Caco-2 (cell line): ENCODE data around the gene TBX10. TPM values are rescaled to one million over a fixed set of nuclear protein-coding genes. Genes with fewer than 3 reads are reported as not detected.
A peak's percentile ranks its signal among the peaks of the same experiment; 100 is the strongest.

ENCODE experiments used
- BruUV-seq: library from RNA; stranded (reverse); fragments of 400-500 nt; replicated peaks from 2 replicates; lab custom pipeline; 2021; lab: Mats Ljungman, UMichigan
- CTCF ChIA-PET: fragments of 300-600 bp; sonication (Branson Sonifier 250); formaldehyde crosslinking; loops from one replicate; lab custom pipeline; 2022; ENCODE audit warnings: antibody characterized with exemption; lab: Charles Lee
- POLR2A ChIA-PET: fragments of 300-600 bp; sonication (Branson Sonifier 250); formaldehyde crosslinking; loops from one replicate; lab custom pipeline; 2022; ENCODE audit warnings: antibody characterized with exemption; lab: Charles Lee
- DNase-seq, 2 experiments: peaks; one replicate each; pipeline versions ENCODE4 v3.0.0 to v3.0.0-alpha.2; 2020 to 2022
- H3K27me3 ChIP-seq: replicated peaks from 2 replicates; pipeline ENCODE4 v1.6.0; 2011; ENCODE audit warnings: low read length; ENCODE audit not compliant: control insufficient read depth, insufficient read depth
- H3K36me3 ChIP-seq: 2 replicates; pipeline ENCODE4 v1.5.1; 2011; ENCODE audit warnings: low read length; ENCODE audit not compliant: control insufficient read depth, insufficient read depth
- H3K4me1 ChIP-seq: fragments of 250-450 bp; sonication (Bioruptor Pico); 2 replicates; pipeline ENCODE4 v1.5.1; 2020; ENCODE audit warnings: mild to moderate bottlenecking
- H3K4me3 ChIP-seq: 2 replicates; pipeline ENCODE4 v1.5.1; 2011; ENCODE audit warnings: low read depth, mild to moderate bottlenecking, control low read depth, low read length
- H3K9me3 ChIP-seq: fragments of 250-450 bp; sonication (Bioruptor Pico); 2 replicates; pipeline ENCODE4 v1.5.1; 2020; ENCODE audit warnings: mild to moderate bottlenecking, moderate library complexity
- H3K27ac Mint-ChIP-seq: one replicate; pipeline ENCODE4 v1.8.0; 2022; ENCODE audit warnings: mixed read lengths; ENCODE audit not compliant: unreplicated experiment
- H3K27me3 Mint-ChIP-seq: one replicate; pipeline ENCODE4 v1.8.0; 2022; ENCODE audit warnings: mixed read lengths; ENCODE audit not compliant: insufficient read depth, unreplicated experiment
- H3K36me3 Mint-ChIP-seq: one replicate; pipeline ENCODE4 v1.8.0; 2022; ENCODE audit warnings: mild to moderate bottlenecking, mixed read lengths; ENCODE audit not compliant: insufficient read depth, unreplicated experiment
- H3K4me1 Mint-ChIP-seq: one replicate; pipeline ENCODE4 v1.8.0; 2022; ENCODE audit warnings: low read depth, mixed read lengths; ENCODE audit not compliant: unreplicated experiment
- H3K4me3 Mint-ChIP-seq: one replicate; pipeline ENCODE4 v1.8.0; 2022; ENCODE audit warnings: mild to moderate bottlenecking, moderate library complexity, mixed read lengths; ENCODE audit not compliant: unreplicated experiment
- H3K9me3 Mint-ChIP-seq: one replicate; pipeline ENCODE4 v1.8.0; 2022; ENCODE audit warnings: mixed read lengths; ENCODE audit not compliant: unreplicated experiment
- CTCF ChIP-seq, 2 experiments: fragments of 200-600 bp in 1 of 2; IDR thresholded peaks; 1 replicate in 1 of 2; 2 replicates in 1 of 2; pipeline versions ENCODE4 v1.5.1 to v1.8.0; 2011 to 2022; ENCODE audit warnings: antibody characterized with exemption in 1 of 2, control low read depth in 1 of 2, inconsistent platforms in 1 of 2, low read depth in 1 of 2, low read length in 1 of 2, mild to moderate bottlenecking in 1 of 2, moderate library complexity in 1 of 2; ENCODE audit not compliant: insufficient read depth in 1 of 2, severe bottlenecking in 1 of 2, unreplicated experiment in 1 of 2
- intact Hi-C: fragments of 100-400 bp; cut with micrococcal nuclease; formaldehyde crosslinking; loops from one replicate; pipeline ENCODE4 v1.10.0; 2022; ENCODE audit not compliant: unreplicated experiment
- total RNA-seq: library from RNA; stranded (reverse); gene quantifications from 2 replicates; pipeline ENCODE4 v1.2.3, GENCODE V29; 2022

The TBX10 gene
- total RNA-seq, 1 experiment from 2014 or later = not detected

DNA sequence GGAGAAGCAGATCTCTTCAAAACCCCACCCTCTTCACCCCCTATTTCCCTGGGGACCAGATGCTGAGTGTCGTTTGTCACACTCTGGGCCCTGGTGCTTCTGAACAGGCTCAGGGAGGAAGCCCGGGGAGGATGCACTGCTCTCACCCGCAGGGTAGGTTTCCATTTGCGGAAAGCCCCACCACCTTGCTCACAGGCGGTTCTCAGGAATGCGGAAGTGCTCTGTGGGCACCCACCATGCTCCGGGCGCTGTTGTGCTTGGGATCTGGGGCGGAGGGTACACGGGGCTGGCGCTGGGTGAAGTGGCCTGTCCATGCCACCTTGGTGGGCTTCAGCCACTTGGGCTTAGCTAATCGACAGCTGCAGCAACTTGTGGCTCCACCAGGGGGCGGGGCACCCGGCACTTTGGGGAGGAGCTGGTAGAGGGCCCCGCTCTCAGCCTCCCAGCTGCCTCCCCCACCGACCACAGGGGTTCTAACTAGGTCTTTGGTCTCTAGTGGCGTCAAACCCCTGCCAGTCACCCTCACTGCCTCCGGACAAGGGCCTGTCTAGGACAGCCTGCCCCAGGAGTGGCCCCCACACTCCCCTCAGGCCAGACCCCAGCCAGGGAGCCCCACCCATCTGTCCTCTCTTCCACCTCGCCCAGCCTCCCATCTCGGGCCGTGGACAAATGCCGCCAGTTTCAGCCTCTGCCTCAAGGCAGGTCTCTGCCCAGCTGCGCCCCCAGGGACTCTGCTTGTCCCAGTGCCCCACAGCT, 25.4 kb downstream of the TBX10 start:
- Mint-ChIP-seq H3K4me1 (peaks cover 6% of the 10 kb centered on the region), H3K4me3 (no peak overlapping the region), H3K36me3 (peaks cover 28% of the 10 kb centered on the region), H3K27me3 (no peaks in the 10 kb centered on the region), H3K9me3 (no peaks in the 10 kb centered on the region), H3K27ac (no peak overlapping the region)
- BruUV-seq = no TSS peak
- Histone ChIP-seq H3K4me3 (no peak overlapping the region), H3K36me3 (peaks cover 6% of the 10 kb centered on the region; the same call in 1 of the 2 replicates), H3K9me3 (no peaks in the 10 kb centered on the region), H3K27me3 (no peaks in the 10 kb centered on the region), H3K4me1 (no peaks in the 10 kb centered on the region)
- TF ChIP-seq CTCF (IDR thresholded peaks at IDR 0.05; ENCODE audit: insufficient read depth in 1 of 2, low read depth in 1 of 2, low read length in 1 of 2, severe bottlenecking in 1 of 2, unreplicated experiment in 1 of 2) = peak; percentile 89 to 92
- peak; percentile 74 to 85 for DNase-seq
- ChIA-PET POLR2A (interaction anchor here (0.5 to 1.3 kb wide), 4 partner anchors 16 to 241 kb away, joined by 3 to 12 read pairs (median 5); partner anchors contain the start of genes CLCF1 and NUDT8), CTCF (interaction anchor here (0.6 to 2.5 kb wide), 18 partner anchors 9 to 401 kb away, joined by 3 to 36 read pairs (median 4); partner anchors contain the start of genes GSTP1, NUDT8 and PPP1CA)
- intact Hi-C loops = loop anchor here (2.0 kb wide), 1 partner anchor 41 kb away; no protein-coding TSS in a partner anchor

- H3K9me3 ChIP-seq = no peaks in the 10 kb centered on the region
- TF ChIP-seq CTCF (IDR thresholded peaks at IDR 0.05; ENCODE audit: insufficient read depth in 1 of 2, low read depth in 1 of 2, low read length in 1 of 2, severe bottlenecking in 1 of 2, unreplicated experiment in 1 of 2) = no peak
- BruUV-seq = no TSS peak
- peaks cover 35% of the 10 kb centered on the region for H3K36me3 Mint-ChIP-seq
- H3K4me3 Mint-ChIP-seq = no peak overlapping the region
- H3K27ac Mint-ChIP-seq = no peak overlapping the region
- CTCF ChIA-PET = interaction anchor here (0.5 to 2.5 kb wide), 12 partner anchors 13 to 411 kb away, joined by 3 to 36 read pairs (median 4); partner anchors contain the start of genes GSTP1, NUDT8 and PPP1CA
- intact Hi-C loops = no loop called here
- no peak for DNase-seq
- peaks cover 7% of the 10 kb centered on the region for H3K36me3 ChIP-seq
- no peaks in the 10 kb centered on the region for H3K27me3 ChIP-seq
- no peaks in the 10 kb centered on the region for H3K4me1 ChIP-seq
- H3K4me1 Mint-ChIP-seq = peaks cover 6% of the 10 kb centered on the region
- no peaks in the 10 kb centered on the region for H3K27me3 Mint-ChIP-seq
- H3K9me3 Mint-ChIP-seq = no peaks in the 10 kb centered on the region
- no peak overlapping the region for H3K4me3 ChIP-seq
- POLR2A ChIA-PET = interaction anchor here (1.1 to 1.3 kb wide), 3 partner anchors 17 to 41 kb away, joined by 4 to 12 read pairs (median 6); partner anchors contain the start of gene NUDT8
Observed at GRCh38 chr11:67613313-67613959, 26.1 kb downstream of the TBX10 start.

DNA sequence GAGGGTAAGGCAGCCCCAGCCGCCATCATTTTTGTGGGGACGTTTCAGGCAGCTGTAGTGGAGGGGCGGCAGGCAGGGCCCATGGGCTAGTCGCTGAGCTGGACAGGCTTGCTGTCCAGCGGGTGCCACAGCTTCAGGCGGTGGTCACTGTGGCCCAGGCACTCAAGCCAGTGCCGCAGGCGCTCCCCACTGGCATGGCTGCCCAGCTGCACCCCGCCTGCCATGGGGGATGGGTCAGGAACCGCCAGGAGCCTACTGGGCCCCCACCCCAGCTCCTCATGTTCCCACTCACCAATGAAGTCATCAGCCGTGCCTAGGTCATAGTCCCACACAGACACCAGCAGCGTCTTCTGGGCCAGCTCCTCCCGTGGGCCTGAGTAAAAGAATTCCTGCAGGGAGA, 26.8 kb downstream of the TBX10 start:
- Mint-ChIP-seq H3K4me1 (peaks cover 6% of the 10 kb centered on the region), H3K27ac (no peak overlapping the region), H3K9me3 (no peaks in the 10 kb centered on the region), H3K27me3 (no peaks in the 10 kb centered on the region), H3K4me3 (no peak overlapping the region), H3K36me3 (peaks cover 37% of the 10 kb centered on the region)
- BruUV-seq = no TSS peak
- ChIA-PET CTCF (interaction anchor here (0.5 to 2.2 kb wide), 3 partner anchors 16 to 410 kb away, joined by 7 to 9 read pairs (median 8); partner anchors contain the start of genes GSTP1 and NUDT8), POLR2A (interaction anchor here (0.6 kb wide), 1 partner anchor 17 kb away, joined by 3 read pairs; the partner anchor contains the start of gene NUDT8)
- intact Hi-C loops = no loop called here
- Histone ChIP-seq H3K9me3 (no peaks in the 10 kb centered on the region), H3K27me3 (no peaks in the 10 kb centered on the region), H3K36me3 (peaks cover 11% of the 10 kb centered on the region), H3K4me1 (0 out of 2 replicates have a peak, but pooled peaks cover under 1% of the 10 kb centered on the region), H3K4me3 (no peak overlapping the region)
- DNase-seq = no peak
- TF ChIP-seq CTCF (IDR thresholded peaks at IDR 0.05; ENCODE audit: insufficient read depth in 1 of 2, low read depth in 1 of 2, low read length in 1 of 2, severe bottlenecking in 1 of 2, unreplicated experiment in 1 of 2) = no peak
